ENCODE results near the gene TTC3.

The TTC3 gene

DNA sequence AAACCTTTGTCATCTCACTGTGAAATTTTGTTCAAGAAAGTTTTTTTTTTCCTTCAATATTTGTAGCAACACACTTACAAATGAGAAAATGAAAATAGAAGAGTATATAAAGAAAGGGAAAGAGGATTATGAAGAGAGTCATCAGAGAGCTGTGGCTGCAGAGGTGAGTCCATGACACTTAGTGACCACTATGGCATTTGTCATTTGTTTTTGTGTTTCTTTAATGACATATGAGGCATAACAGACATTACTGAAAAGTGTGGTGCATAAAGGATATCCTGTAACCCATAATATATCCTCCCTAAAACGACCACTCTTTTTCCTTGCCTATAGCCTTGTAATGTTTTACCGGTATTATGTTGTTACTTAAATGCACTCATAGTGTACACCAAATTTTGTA is 113.9 kb downstream of the TTC3 start:
- no peak overlapping the region for H3K27ac ChIP-seq
- TF ChIP-seq, protein P1, sequence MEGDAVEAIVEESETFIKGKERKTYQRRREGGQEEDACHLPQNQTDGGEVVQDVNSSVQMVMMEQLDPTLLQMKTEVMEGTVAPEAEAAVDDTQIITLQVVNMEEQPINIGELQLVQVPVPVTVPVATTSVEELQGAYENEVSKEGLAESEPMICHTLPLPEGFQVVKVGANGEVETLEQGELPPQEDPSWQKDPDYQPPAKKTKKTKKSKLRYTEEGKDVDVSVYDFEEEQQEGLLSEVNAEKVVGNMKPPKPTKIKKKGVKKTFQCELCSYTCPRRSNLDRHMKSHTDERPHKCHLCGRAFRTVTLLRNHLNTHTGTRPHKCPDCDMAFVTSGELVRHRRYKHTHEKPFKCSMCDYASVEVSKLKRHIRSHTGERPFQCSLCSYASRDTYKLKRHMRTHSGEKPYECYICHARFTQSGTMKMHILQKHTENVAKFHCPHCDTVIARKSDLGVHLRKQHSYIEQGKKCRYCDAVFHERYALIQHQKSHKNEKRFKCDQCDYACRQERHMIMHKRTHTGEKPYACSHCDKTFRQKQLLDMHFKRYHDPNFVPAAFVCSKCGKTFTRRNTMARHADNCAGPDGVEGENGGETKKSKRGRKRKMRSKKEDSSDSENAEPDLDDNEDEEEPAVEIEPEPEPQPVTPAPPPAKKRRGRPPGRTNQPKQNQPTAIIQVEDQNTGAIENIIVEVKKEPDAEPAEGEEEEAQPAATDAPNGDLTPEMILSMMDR (IDR thresholded peaks at IDR 0.05): no peak
- no peak for TF ChIP-seq ZFX (IDR thresholded peaks at IDR 0.05; ENCODE audit: borderline replicate concordance)

DNA sequence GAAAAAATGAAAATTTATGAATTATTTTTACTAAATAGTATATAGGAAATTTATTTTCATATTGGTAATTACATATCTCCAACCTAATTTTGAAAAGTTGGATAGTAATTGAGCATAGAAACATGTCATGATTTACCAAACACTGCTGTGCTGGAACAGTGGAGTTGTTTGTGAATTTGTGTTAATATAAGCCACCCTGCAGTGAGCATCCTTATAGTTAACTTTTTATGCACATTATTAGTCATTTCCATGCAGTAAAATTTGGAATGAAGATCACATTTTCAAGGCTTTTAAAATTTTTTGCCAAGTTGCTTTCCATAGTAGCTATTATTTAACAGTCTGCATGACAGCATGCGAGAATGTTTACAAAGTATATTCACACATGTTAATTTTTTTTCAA is 115.8 kb downstream of the TTC3 start:
- no peak overlapping the region for H3K27ac ChIP-seq
- TF ChIP-seq ZFX (IDR thresholded peaks at IDR 0.05; ENCODE audit: borderline replicate concordance): no peak
- TF ChIP-seq, protein P1 (IDR thresholded peaks at IDR 0.05): no peak

DNA sequence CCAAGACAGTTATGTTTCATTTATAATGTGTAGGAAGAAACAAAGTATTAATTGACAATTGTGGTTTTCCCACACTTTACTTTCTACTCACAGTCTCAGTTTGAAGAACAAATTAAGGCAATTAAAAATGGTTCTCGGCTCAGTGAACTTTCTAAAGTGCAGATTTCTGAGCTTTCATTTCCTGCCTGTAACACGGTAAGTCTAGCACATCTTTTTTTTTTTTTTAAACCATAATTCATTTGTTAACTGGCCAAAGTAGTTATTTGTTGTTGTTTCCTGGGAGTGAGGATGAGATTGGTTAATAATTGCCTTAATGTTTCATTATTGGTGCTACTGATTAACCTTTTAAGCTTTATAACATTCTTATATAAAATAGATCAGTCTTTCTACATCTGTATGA is 119.0 kb downstream of the TTC3 start:
- TF ChIP-seq, protein P1 (IDR thresholded peaks at IDR 0.05): no peak
- no peak for TF ChIP-seq ZFX (IDR thresholded peaks at IDR 0.05; ENCODE audit: borderline replicate concordance)
- no peak overlapping the region for H3K27ac ChIP-seq

DNA sequence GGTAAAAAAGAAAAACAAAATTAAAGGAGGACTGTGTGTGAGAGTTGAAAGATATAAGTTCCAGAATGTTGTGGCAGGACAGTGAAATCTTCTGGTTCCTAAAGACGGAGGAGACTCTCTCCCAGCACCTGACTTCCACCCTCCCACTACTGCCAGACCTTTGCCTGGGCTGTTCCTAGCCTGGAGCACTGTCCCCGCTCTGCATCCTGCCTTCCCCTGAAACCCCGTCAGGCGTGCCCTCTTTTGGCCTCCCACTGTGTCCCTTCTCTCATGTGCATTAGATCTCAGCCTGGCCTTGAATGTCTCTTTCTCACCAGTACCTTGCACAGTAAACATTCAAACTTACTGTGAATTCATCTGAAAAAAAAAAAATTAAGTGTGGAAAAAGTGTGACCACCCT is 120.0 kb downstream of the TTC3 start:
- H3K27ac ChIP-seq: no peak overlapping the region
- no peak for TF ChIP-seq ZFX (IDR thresholded peaks at IDR 0.05; ENCODE audit: borderline replicate concordance)
- TF ChIP-seq, protein P1 (IDR thresholded peaks at IDR 0.05): no peak

DNA sequence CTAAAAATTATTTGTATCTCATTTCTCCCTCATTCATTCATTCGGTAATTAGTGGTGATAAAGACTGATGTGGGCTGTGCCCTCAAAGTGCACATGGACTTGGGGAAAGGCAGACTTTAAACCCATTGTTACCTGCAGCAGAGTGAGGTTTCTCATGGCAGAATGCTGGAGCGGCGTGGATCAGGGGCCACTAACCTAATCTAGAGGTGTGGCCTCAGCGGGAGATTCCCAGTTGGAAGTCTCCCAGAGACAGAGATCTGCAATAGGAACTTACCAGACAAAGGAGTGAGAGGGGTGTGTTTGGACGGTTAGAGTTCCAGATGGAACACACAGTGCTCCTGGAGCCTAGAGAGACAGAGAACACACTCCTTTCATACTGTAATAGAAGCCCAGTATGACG is 120.6 kb downstream of the TTC3 start:
- H3K27ac ChIP-seq: no peak overlapping the region
- TF ChIP-seq ZFX (IDR thresholded peaks at IDR 0.05; ENCODE audit: borderline replicate concordance): no peak
- TF ChIP-seq, protein P1 (IDR thresholded peaks at IDR 0.05): no peak

DNA sequence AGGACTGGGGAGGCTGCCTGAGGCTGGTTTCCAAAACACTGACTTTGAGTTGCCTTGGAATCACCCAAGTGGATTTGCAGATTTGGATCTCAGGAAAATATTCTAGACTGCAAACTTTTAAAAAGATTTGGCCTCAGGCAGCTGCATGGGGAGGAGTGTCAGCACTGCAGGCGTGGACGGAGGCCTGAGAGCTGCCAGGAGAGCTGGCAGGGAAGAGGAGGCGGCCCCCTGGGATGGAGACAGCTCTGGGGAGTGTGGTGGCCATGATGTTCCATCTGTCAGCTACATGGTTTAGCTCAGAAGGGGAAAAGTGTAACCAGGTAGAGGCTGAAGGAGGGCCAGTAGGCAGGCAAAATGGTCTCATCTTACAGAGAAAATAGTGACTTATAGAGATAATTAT is 122.0 kb downstream of the TTC3 start:
- TF ChIP-seq, protein P1 (IDR thresholded peaks at IDR 0.05): no peak
- no peak for TF ChIP-seq ZFX (IDR thresholded peaks at IDR 0.05; ENCODE audit: borderline replicate concordance)
- no peak overlapping the region for H3K27ac ChIP-seq

DNA sequence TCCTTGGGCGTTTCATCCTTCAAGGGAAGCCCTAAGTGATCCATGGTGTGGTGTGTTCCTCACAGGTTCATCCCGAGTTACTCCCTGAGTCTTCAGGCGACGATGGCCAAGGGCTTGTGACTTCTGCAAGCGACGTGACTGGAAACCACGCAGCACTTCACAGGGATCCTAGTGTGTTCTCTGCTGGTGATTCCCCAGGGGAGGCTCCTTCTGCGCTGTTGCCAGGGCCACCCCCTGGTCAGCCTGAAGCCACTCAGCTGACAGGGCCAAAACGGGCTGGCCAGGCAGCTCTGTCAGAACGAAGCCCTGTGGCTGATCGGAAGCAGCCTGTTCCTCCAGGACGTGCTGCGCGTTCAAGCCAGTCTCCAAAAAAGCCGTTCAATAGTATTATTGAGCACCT is 122.6 kb downstream of the TTC3 start:
- no peak for TF ChIP-seq ZFX (IDR thresholded peaks at IDR 0.05; ENCODE audit: borderline replicate concordance)
- TF ChIP-seq, protein P1 (IDR thresholded peaks at IDR 0.05): no peak
- H3K27ac ChIP-seq: no peak overlapping the region
